IPS-18a (cell line): ENCODE measurements around the gene PMIS2.

Source experiments
- H3K27ac ChIP-seq: one replicate; pipeline ENCODE4 v1.5.1; 2013; ENCODE audit warnings: low read length
- H3K27me3 ChIP-seq: one replicate; pipeline ENCODE4 v1.6.1; 2013; ENCODE audit warnings: mild to moderate bottlenecking, low read length; ENCODE audit not compliant: control insufficient read depth, insufficient read depth
- H3K36me3 ChIP-seq: one replicate; pipeline ENCODE4 v1.6.1; 2013; ENCODE audit warnings: low read depth, low read length; ENCODE audit not compliant: control insufficient read depth
- H3K4me1 ChIP-seq: one replicate; pipeline ENCODE4 v1.6.1; 2013; ENCODE audit warnings: low read depth, low read length; ENCODE audit not compliant: control insufficient read depth
- H3K4me3 ChIP-seq: one replicate; pipeline ENCODE4 v1.5.1; 2013; ENCODE audit warnings: low read length
- H3K9ac ChIP-seq: one replicate; pipeline ENCODE4 v1.6.1; 2013; ENCODE audit warnings: mild to moderate bottlenecking, low read length, moderate library complexity
- H3K9me3 ChIP-seq: one replicate; pipeline ENCODE4 v1.6.1; 2013; ENCODE audit warnings: low read depth, low read length; ENCODE audit not compliant: control insufficient read depth

Gene PMIS2

DNA sequence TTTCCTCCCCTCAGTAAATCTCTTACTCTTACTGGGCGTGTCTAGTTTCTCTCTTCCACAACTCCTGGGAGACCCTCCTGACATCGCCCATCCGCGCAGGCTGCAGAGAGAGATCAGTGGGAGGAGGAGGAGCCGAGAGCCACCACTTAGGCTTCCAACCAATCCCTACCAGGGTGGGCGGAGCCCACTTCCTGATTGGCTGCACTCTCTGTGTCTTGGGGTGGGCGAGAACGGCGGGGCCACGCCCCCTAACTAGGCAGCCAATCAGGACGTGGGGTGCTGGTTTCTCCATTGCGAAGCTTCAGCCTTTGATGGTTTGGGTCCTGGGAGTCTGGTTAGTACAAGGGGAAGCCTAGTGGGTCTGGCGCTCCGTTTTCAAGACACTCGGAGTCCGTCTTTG lies at the start of gene PMIS2:
Gene PMIS2 (plus strand): TSS at position 326 of the 400 bp plus-strand sequence. CDS start 87 bp downstream, outside the sequence.
- H3K27me3 ChIP-seq = peaks cover 22% of the 10 kb centered on the region
- no peak within 1 kb of the TSS for H3K27ac ChIP-seq

GRCh38 chr19:35539314-35539713 lies 46.7 kb upstream of the PMIS2 start:
- H3K9ac ChIP-seq = no peak overlapping the region
- peaks cover 5% of the 10 kb centered on the region for H3K36me3 ChIP-seq
- no peak overlapping the region for H3K4me3 ChIP-seq
- H3K27ac ChIP-seq = no peak overlapping the region
- H3K4me1 ChIP-seq = peaks cover 7% of the 10 kb centered on the region
- H3K27me3 ChIP-seq = no peaks in the 10 kb centered on the region
- H3K9me3 ChIP-seq = no peaks in the 10 kb centered on the region

More for the DNA sequence above, at the start of gene PMIS2:
- Histone ChIP-seq H3K9ac (no peak within 1 kb of the TSS), H3K36me3 (no peaks in the 10 kb centered on the region), H3K4me1 (no peaks in the 10 kb centered on the region), H3K4me3 (no peak within 1 kb of the TSS), H3K9me3 (no peaks in the 10 kb centered on the region)

DNA sequence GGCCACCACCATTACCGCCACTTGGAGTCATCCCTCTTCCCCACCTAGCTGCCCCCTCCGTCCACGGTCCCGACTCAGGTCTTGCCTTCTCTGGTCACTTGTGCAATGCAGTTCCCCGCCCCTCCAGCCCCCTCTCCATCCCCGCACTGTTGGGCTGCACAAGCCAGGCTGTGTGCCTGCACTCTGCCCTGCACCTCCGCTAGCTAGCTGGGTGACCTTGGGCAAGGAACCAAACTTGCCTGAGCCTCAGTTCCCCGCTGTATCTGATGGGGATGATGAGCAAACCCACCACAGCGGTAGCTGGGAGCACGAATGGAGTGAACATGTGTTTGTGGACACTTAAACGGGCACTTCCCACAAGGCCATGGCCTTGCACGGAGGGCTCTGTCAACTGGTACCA lies 46.1 kb upstream of the PMIS2 start:
- Histone ChIP-seq H3K27ac (no peak overlapping the region), H3K4me1 (peaks cover 8% of the 10 kb centered on the region), H3K36me3 (peaks cover 5% of the 10 kb centered on the region), H3K9ac (no peak overlapping the region), H3K9me3 (no peaks in the 10 kb centered on the region), H3K27me3 (no peaks in the 10 kb centered on the region), H3K4me3 (no peak overlapping the region)

GRCh38 chr19:35540356-35540927 lies 45.5 kb upstream of the PMIS2 start:
- H3K36me3 ChIP-seq = peaks cover 5% of the 10 kb centered on the region
- no peak overlapping the region for H3K27ac ChIP-seq
- no peak overlapping the region for H3K9ac ChIP-seq
- H3K27me3 ChIP-seq = no peaks in the 10 kb centered on the region
- H3K9me3 ChIP-seq = no peaks in the 10 kb centered on the region
- H3K4me1 ChIP-seq = peaks cover 7% of the 10 kb centered on the region
- H3K4me3 ChIP-seq = no peak overlapping the region

GRCh38 chr19:35542209-35542608 lies 43.8 kb upstream of the PMIS2 start:
- no peak overlapping the region for H3K27ac ChIP-seq
- no peaks in the 10 kb centered on the region for H3K27me3 ChIP-seq
- H3K4me3 ChIP-seq = no peak overlapping the region
- peaks cover 7% of the 10 kb centered on the region for H3K36me3 ChIP-seq
- peaks cover 7% of the 10 kb centered on the region for H3K4me1 ChIP-seq
- no peak overlapping the region for H3K9ac ChIP-seq
- no peaks in the 10 kb centered on the region for H3K9me3 ChIP-seq

GRCh38 chr19:35543280-35544109 lies 42.5 kb upstream of the PMIS2 start:
- Histone ChIP-seq H3K27me3 (no peaks in the 10 kb centered on the region), H3K36me3 (peaks cover 10% of the 10 kb centered on the region), H3K4me3 (peak overlapping the region; percentile 94), H3K4me1 (peaks cover 7% of the 10 kb centered on the region), H3K9ac (no peak overlapping the region), H3K9me3 (no peaks in the 10 kb centered on the region), H3K27ac (no peak overlapping the region)

- peak overlapping the region; percentile 73 for H3K27ac ChIP-seq
- peaks cover 10% of the 10 kb centered on the region for H3K36me3 ChIP-seq
- H3K9me3 ChIP-seq = no peaks in the 10 kb centered on the region
- H3K4me1 ChIP-seq = peaks cover 7% of the 10 kb centered on the region
- H3K9ac ChIP-seq = peak overlapping the region; percentile 94
- H3K4me3 ChIP-seq = peak overlapping the region; percentile 94
- no peaks in the 10 kb centered on the region for H3K27me3 ChIP-seq
Observed at GRCh38 chr19:35544110-35544802, 41.7 kb upstream of the PMIS2 start.

DNA sequence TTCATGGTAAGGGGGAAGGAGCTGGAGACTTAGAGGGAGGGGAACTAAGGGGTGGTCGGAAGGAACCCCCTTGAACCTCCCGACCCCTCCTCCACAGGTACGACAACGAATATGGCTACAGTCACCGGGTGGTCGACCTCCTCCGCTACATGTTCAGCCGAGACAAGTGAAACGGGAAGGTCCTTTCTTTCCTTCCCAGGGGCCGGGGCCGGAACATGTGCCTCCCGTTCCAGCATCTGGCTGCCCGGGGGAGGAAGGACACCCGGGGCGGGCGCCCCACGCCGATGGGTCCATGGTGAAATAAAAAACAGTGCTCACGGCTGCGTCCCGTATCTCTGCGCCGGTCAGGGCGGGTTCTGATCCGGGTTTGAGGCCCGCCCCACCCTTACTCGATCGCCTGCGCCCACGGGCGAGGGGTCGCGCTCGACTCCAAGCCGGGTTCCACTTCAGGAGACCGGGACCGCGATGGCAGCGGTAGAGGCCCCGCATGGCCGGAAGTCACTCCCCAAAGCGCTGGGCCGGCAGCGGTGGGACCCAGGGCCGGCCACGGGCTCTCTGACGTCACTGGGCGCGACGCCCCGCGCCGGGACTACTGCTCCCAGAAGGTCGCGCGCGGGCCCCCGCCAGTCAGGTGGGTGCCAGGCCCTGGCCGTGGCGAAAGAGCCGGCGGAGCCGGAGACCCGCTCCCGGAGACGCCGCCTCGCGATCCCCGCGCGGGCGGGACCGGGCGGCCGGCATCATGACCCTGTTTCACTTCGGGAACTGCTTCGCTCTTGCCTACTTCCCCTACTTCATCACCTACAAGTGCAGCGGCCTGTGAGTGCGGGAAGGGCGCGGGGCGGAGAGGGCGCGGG lies 40.7 kb upstream of the PMIS2 start, which contains the start of gene TMEM147:
Gene TMEM147 (plus strand): TSS at position 626 of the 854 bp plus-strand sequence. CDS start 114 bp downstream, at position 740.
- peak within 1 kb of the TSS; percentile 94 for H3K9ac ChIP-seq
- peak within 1 kb of the TSS; percentile 94 for H3K4me3 ChIP-seq
- H3K27me3 ChIP-seq = no peaks in the 10 kb centered on the region
- peaks cover 10% of the 10 kb centered on the region for H3K36me3 ChIP-seq
- H3K4me1 ChIP-seq = peaks cover 7% of the 10 kb centered on the region
- H3K9me3 ChIP-seq = no peaks in the 10 kb centered on the region
- H3K27ac ChIP-seq = peak within 1 kb of the TSS; percentile 73

GRCh38 chr19:35545855-35546381 lies 40.1 kb upstream of the PMIS2 start:
- Histone ChIP-seq H3K36me3 (peaks cover 10% of the 10 kb centered on the region), H3K4me3 (peak overlapping the region; percentile 94), H3K4me1 (peaks cover 7% of the 10 kb centered on the region), H3K27ac (peak overlapping the region; percentile 19), H3K9me3 (no peaks in the 10 kb centered on the region), H3K27me3 (no peaks in the 10 kb centered on the region), H3K9ac (peak overlapping the region; percentile 94)

DNA sequence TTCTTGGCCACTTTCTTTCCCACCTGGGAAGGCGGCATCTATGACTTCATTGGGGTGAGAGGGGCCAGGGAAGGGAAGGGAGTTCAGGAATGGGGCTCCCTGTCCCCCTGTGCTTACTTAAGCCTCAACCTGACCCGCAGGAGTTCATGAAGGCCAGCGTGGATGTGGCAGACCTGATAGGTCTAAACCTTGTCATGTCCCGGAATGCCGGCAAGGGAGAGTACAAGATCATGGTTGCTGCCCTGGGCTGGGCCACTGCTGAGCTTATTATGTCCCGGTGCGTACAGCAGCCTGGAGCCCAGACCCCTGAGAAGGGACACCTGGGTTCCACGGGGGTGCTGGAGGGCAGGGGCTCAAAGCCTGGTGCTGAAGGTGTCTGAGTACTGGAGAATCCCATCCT lies 39.4 kb upstream of the PMIS2 start:
- Histone ChIP-seq H3K9me3 (no peaks in the 10 kb centered on the region), H3K27ac (no peak overlapping the region), H3K9ac (peak overlapping the region; percentile 94), H3K4me3 (peak overlapping the region; percentile 94), H3K36me3 (peaks cover 9% of the 10 kb centered on the region), H3K27me3 (no peaks in the 10 kb centered on the region), H3K4me1 (peaks cover 7% of the 10 kb centered on the region)
